SK-N-MC (cell line): ENCODE measurements around the gene DDX19B.
"Not testable (repeated sequence)": the region's sequence is repeated elsewhere in the genome, so short reads cannot be mapped to it uniquely, and the experiment has no call there.

ENCODE experiments used
- DNase-seq: peaks from one replicate; pipeline ENCODE4 v3.0.0-alpha.2; 2011; ENCODE audit warnings: low read depth, low spot score
- H3K27ac ChIP-seq: fragments of 200-600 bp; sonication (generic); 2 replicates; pipeline ENCODE4 v1.5.1; 2016; ENCODE audit warnings: mixed run types
- H3K36me3 ChIP-seq: fragments of 200-600 bp; sonication (generic); 2 replicates; pipeline ENCODE4 v1.6.1; 2017; ENCODE audit warnings: antibody characterized with exemption, low read length, mixed read lengths; ENCODE audit not compliant: insufficient read depth
- H3K4me3 ChIP-seq: fragments of 200-600 bp; sonication (generic); 2 replicates; pipeline ENCODE4 v1.5.1; 2016
- H3K9ac ChIP-seq: fragments of 200-600 bp; sonication (generic); 2 replicates; pipeline ENCODE4 v1.8.0; 2017; ENCODE audit warnings: mixed run types, mixed read lengths; ENCODE audit not compliant: insufficient read length
- H3K9me3 ChIP-seq: fragments of 200-600 bp; sonication (generic); 2 replicates; pipeline ENCODE4 v1.6.1; 2017; ENCODE audit warnings: low read depth, mild to moderate bottlenecking, antibody characterized with exemption, low read length, moderate library complexity, mixed read lengths
- EZH2 ChIP-seq: fragments of 200-600 bp; sonication (generic); IDR thresholded peaks from one replicate; pipeline ENCODE4 v1.6.1; 2017; ENCODE audit warnings: antibody characterized with exemption
- FOXP2 ChIP-seq: optimal IDR thresholded peaks from 2 replicates; pipeline ENCODE3; 2011; ENCODE audit warnings: mild to moderate bottlenecking, moderate library complexity; ENCODE audit not compliant: insufficient read depth; ENCODE audit errors: extremely low read length, control extremely low read depth
- POLR2AphosphoS5 ChIP-seq: IDR thresholded peaks from 2 replicates; pipeline ENCODE4 v1.6.1; 2012; ENCODE audit warnings: mild to moderate bottlenecking, low read depth, low read length, borderline replicate concordance

The DDX19B gene

GRCh38 chr16:70331091-70331490, 32.1 kb downstream of the DDX19B start:
- no peak overlapping the region for H3K4me3 ChIP-seq
- no peaks in the 10 kb centered on the region; the same call in 1 of the 2 replicates for H3K36me3 ChIP-seq
- DNase-seq = no peak
- TF ChIP-seq POLR2AphosphoS5 = no peak
- TF ChIP-seq FOXP2 = no peak
- no peak for TF ChIP-seq EZH2
- no peak overlapping the region for H3K27ac ChIP-seq
- H3K9me3 ChIP-seq = no peaks in the 10 kb centered on the region
- H3K9ac ChIP-seq = no peak overlapping the region

- H3K36me3 ChIP-seq = no peaks in the 10 kb centered on the region; the same call in 1 of the 2 replicates
- TF ChIP-seq POLR2AphosphoS5 (no peak), EZH2 (no peak), FOXP2 (no peak)
- H3K9ac ChIP-seq = no peak overlapping the region
- DNase-seq = no peak
- no peak overlapping the region for H3K27ac ChIP-seq
- H3K9me3 ChIP-seq = no peaks in the 10 kb centered on the region
- no peak overlapping the region for H3K4me3 ChIP-seq
These were observed 32.8 kb downstream of the DDX19B start for GRCh38 chr16:70331588-70332358.

GRCh38 chr16:70332728-70333127, 33.7 kb downstream of the DDX19B start:
- not testable (repeated sequence) for H3K27ac ChIP-seq, H3K9ac ChIP-seq, H3K9me3 ChIP-seq, H3K4me3 ChIP-seq, DNase-seq, H3K36me3 ChIP-seq

GRCh38 chr16:70337814-70338213, 38.8 kb downstream of the DDX19B start:
- TF ChIP-seq POLR2AphosphoS5 = no peak
- no peak overlapping the region for H3K9ac ChIP-seq
- no peaks in the 10 kb centered on the region for H3K36me3 ChIP-seq
- no peak overlapping the region for H3K27ac ChIP-seq
- DNase-seq = no peak
- H3K9me3 ChIP-seq = no peaks in the 10 kb centered on the region
- H3K4me3 ChIP-seq = no peak overlapping the region

GRCh38 chr16:70341600-70341999, 42.6 kb downstream of the DDX19B start:
- no peak for DNase-seq
- Histone ChIP-seq H3K27ac (no peak overlapping the region), H3K4me3 (no peak overlapping the region), H3K9ac (no peak overlapping the region), H3K9me3 (no peaks in the 10 kb centered on the region), H3K36me3 (no peaks in the 10 kb centered on the region)
- TF ChIP-seq EZH2 (no peak), POLR2AphosphoS5 (no peak), FOXP2 (no peak)

- no peak overlapping the region for H3K9ac ChIP-seq
These were observed 43.0 kb downstream of the DDX19B start for GRCh38 chr16:70342016-70342415.

GRCh38 chr16:70345840-70346239, 46.9 kb downstream of the DDX19B start:
- no peak for TF ChIP-seq FOXP2
- TF ChIP-seq EZH2 = no peak
- no peak for TF ChIP-seq POLR2AphosphoS5

More at GRCh38 chr16:70342016-70342415, 43.0 kb downstream of the DDX19B start:
- Histone ChIP-seq H3K9me3 (no peaks in the 10 kb centered on the region), H3K27ac (no peak overlapping the region), H3K36me3 (no peaks in the 10 kb centered on the region), H3K4me3 (no peak overlapping the region)
- TF ChIP-seq POLR2AphosphoS5 (no peak), EZH2 (no peak), FOXP2 (no peak)
- DNase-seq = no peak

GRCh38 chr16:70348991-70349390, 50.0 kb downstream of the DDX19B start:
- Histone ChIP-seq H3K36me3 (peaks cover 6% of the 10 kb centered on the region; the same call in 1 of the 2 replicates), H3K4me3 (no peak overlapping the region), H3K9ac (no peak overlapping the region), H3K9me3 (no peaks in the 10 kb centered on the region), H3K27ac (no peak overlapping the region)
- no peak for DNase-seq
- no peak for TF ChIP-seq FOXP2
- no peak for TF ChIP-seq EZH2
- no peak for TF ChIP-seq POLR2AphosphoS5

More at GRCh38 chr16:70345840-70346239, 46.9 kb downstream of the DDX19B start:
- no peaks in the 10 kb centered on the region; the same call in 1 of the 2 replicates for H3K36me3 ChIP-seq
- no peak for DNase-seq
- H3K4me3 ChIP-seq = peak overlapping the region; percentile 92
- H3K9ac ChIP-seq = peak overlapping the region; percentile 94
- peak overlapping the region; percentile 67; the same call in 1 of the 2 replicates for H3K27ac ChIP-seq
- no peaks in the 10 kb centered on the region for H3K9me3 ChIP-seq

GRCh38 chr16:70349783-70350182, 50.8 kb downstream of the DDX19B start:
- Histone ChIP-seq H3K4me3 (no peak overlapping the region), H3K27ac (no peak overlapping the region), H3K36me3 (peaks cover 6% of the 10 kb centered on the region; the same call in 1 of the 2 replicates), H3K9ac (no peak overlapping the region), H3K9me3 (no peaks in the 10 kb centered on the region)
- DNase-seq = no peak
- no peak for TF ChIP-seq FOXP2
- TF ChIP-seq EZH2 = no peak
- no peak for TF ChIP-seq POLR2AphosphoS5
